IMR-90 (cell line): ENCODE data around the gene COL12A1.

Source experiments
- CEBPB ChIP-seq: IDR thresholded peaks from 2 replicates; pipeline ENCODE4 v1.6.1; 2012; ENCODE audit warnings: low read depth, low read length, improper control_type of control experiment
- CTCF ChIP-seq: conservative IDR thresholded peaks from 2 replicates; pipeline ENCODE4 v1.5.1; 2012; ENCODE audit warnings: mild to moderate bottlenecking, low read depth, low read length, improper control_type of control experiment
- MXI1 ChIP-seq: IDR thresholded peaks from 2 replicates; pipeline ENCODE4 v1.6.1; 2012; ENCODE audit warnings: low read depth, mild to moderate bottlenecking, low read length, moderate library complexity, borderline replicate concordance
- RCOR1 ChIP-seq: IDR thresholded peaks from 2 replicates; pipeline ENCODE4 v1.6.1; 2012; ENCODE audit warnings: mild to moderate bottlenecking, low read length, improper control_type of control experiment; ENCODE audit not compliant: insufficient replicate concordance

DNA sequence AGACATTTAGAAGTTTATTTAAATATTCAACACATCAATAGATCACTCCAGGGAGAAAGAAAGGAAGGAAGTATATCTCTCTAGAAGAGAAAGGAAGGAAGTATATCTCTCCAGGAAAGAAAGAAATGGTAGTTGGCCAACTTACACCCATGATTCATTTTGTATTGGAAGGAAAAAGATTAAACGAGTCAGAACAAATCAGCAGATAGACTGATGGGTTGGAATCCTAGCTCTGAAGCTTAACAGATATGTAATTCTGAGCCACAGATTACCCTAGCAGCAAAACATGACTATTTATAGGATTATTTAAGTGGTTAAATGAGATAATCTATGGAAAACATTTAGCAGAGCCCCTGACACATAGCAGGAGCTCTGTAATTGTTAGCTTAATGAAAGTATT lies 27.1 kb downstream of the COL12A1 start:
- no peak for TF ChIP-seq CTCF
- no peak for TF ChIP-seq CEBPB
- no peak for TF ChIP-seq RCOR1
- TF ChIP-seq MXI1: no peak
